Left ventricle myocardium inferior (tissue), 1 donor: ENCODE measurements around the gene STIM1. TPM values are rescaled to one million over a fixed set of nuclear protein-coding genes. Genes with fewer than 3 reads are reported as not detected.
"Not testable (repeated sequence)": the region's sequence is repeated elsewhere in the genome, so short reads cannot be mapped to it uniquely, and the experiment has no call there.

ENCODE experiments used
- DNase-seq: peaks from one replicate; pipeline ENCODE4 v3.0.0-alpha.2; 2020
- H3K27ac ChIP-seq: fragments of 200-600 bp; replicated peaks from 2 replicates; pipeline ENCODE4 v1.8.0; 2021
- H3K27me3 ChIP-seq: fragments of 200-600 bp; 2 replicates; pipeline ENCODE4 v1.8.0; 2021; ENCODE audit warnings: low read depth
- H3K36me3 ChIP-seq: fragments of 200-600 bp; 2 replicates; pipeline ENCODE4 v1.8.0; 2021
- H3K4me1 ChIP-seq: fragments of 200-600 bp; 2 replicates; pipeline ENCODE4 v1.8.0; 2021
- H3K4me3 ChIP-seq: fragments of 200-600 bp; 2 replicates; pipeline ENCODE4 v1.8.0; 2021; ENCODE audit warnings: mild to moderate bottlenecking, moderate library complexity
- H3K9me3 ChIP-seq: fragments of 200-600 bp; replicated peaks from 2 replicates; pipeline ENCODE4 v1.8.0; 2021
- CTCF ChIP-seq: fragments of 200-600 bp; IDR thresholded peaks from 2 replicates; pipeline ENCODE4 v1.8.0; 2021; ENCODE audit warnings: antibody characterized with exemption, mild to moderate bottlenecking, borderline replicate concordance
- intact Hi-C: fragments of 100-400 bp; cut with micrococcal nuclease; formaldehyde crosslinking; loops from one replicate; pipeline ENCODE4 v1.11.0; 2022
- total RNA-seq: library from RNA; stranded (reverse); fragmentation: NEBNext Ultra II Directional; extraction: Animal tissue kit (Norgen Biotek cat#: 25700); gene quantifications from one replicate; pipeline ENCODE4 v1.2.1, GENCODE V29; 2021
- donor health status: DM: no; HTN: yes; CAD: no; lungs with severe emphysema.

The STIM1 gene
- total RNA-seq, 1 donor from 2014 or later = 32.0 TPM

GRCh38 chr11:4041731-4042391, 186.4 kb downstream of the STIM1 start:
- H3K27ac ChIP-seq = no peak overlapping the region

GRCh38 chr11:4044976-4045646, 189.6 kb downstream of the STIM1 start:
- Histone ChIP-seq H3K9me3 (no peaks in the 10 kb centered on the region), H3K27ac (peak overlapping the region; percentile 50), H3K36me3 (no peaks in the 10 kb centered on the region), H3K4me1 (peaks cover 34% of the 10 kb centered on the region), H3K4me3 (no peak overlapping the region), H3K27me3 (peaks cover 9% of the 10 kb centered on the region)
- intact Hi-C loops = no loop called here
- TF ChIP-seq CTCF = no peak
- DNase-seq = no peak

More at GRCh38 chr11:4041731-4042391, 186.4 kb downstream of the STIM1 start:
- Histone ChIP-seq H3K36me3 (no peaks in the 10 kb centered on the region), H3K27me3 (no peaks in the 10 kb centered on the region), H3K4me3 (no peak overlapping the region), H3K4me1 (peaks cover 34% of the 10 kb centered on the region), H3K9me3 (no peaks in the 10 kb centered on the region)
- no peak for DNase-seq
- TF ChIP-seq CTCF = no peak
- intact Hi-C loops = no loop called here

- peaks cover 25% of the 10 kb centered on the region for H3K4me1 ChIP-seq
- intact Hi-C loops = no loop called here
- TF ChIP-seq CTCF = no peak
- H3K36me3 ChIP-seq = peaks cover 4% of the 10 kb centered on the region
- no peak overlapping the region for H3K4me3 ChIP-seq
- DNase-seq = no peak
- no peaks in the 10 kb centered on the region for H3K9me3 ChIP-seq
- H3K27ac ChIP-seq = no peak overlapping the region
- peaks cover 9% of the 10 kb centered on the region for H3K27me3 ChIP-seq
These were observed 192.9 kb downstream of the STIM1 start for GRCh38 chr11:4048340-4048739.

GRCh38 chr11:4049006-4049405, 193.5 kb downstream of the STIM1 start:
- Histone ChIP-seq H3K27me3 (peaks cover 9% of the 10 kb centered on the region), H3K9me3 (no peaks in the 10 kb centered on the region), H3K4me3 (no peak overlapping the region), H3K27ac (no peak overlapping the region), H3K4me1 (peaks cover 18% of the 10 kb centered on the region), H3K36me3 (peaks cover 4% of the 10 kb centered on the region)
- intact Hi-C loops = no loop called here
- TF ChIP-seq CTCF = no peak
- DNase-seq = no peak

GRCh38 chr11:4050138-4050537, 194.7 kb downstream of the STIM1 start:
- Histone ChIP-seq H3K9me3 (no peaks in the 10 kb centered on the region), H3K4me1 (peaks cover 7% of the 10 kb centered on the region), H3K4me3 (no peak overlapping the region), H3K27ac (no peak overlapping the region), H3K36me3 (peaks cover 4% of the 10 kb centered on the region), H3K27me3 (peaks cover 9% of the 10 kb centered on the region)
- TF ChIP-seq CTCF = no peak
- DNase-seq = no peak
- intact Hi-C loops = no loop called here

GRCh38 chr11:4053200-4053599, 197.7 kb downstream of the STIM1 start:
- H3K27me3 ChIP-seq, H3K4me3 ChIP-seq, intact Hi-C loops, H3K4me1 ChIP-seq, H3K27ac ChIP-seq, DNase-seq, H3K9me3 ChIP-seq: not testable (repeated sequence)
- peaks cover 18% of the 10 kb centered on the region for H3K36me3 ChIP-seq
